Prostate gland (tissue), 2 donors: ENCODE results near the gene PCNX1.
A peak's percentile ranks its signal among the peaks of the same experiment; 100 is the strongest.

Experiments used
- CTCF ChIP-seq, 4 experiments: fragments of 200-600 bp in 2 of 4; fragments of 450-650 bp in 2 of 4; sonication (generic) in 2 of 4; IDR thresholded peaks; 1 replicate in 3 of 4; 2 replicates in 1 of 4; pipeline ENCODE4 v1.5.1; 2016 to 2019; ENCODE audit warnings: antibody characterized with exemption in 4 of 4, mild to moderate bottlenecking in 2 of 4, moderate library complexity in 2 of 4
- POLR2A ChIP-seq: fragments of 450-650 bp; IDR thresholded peaks from one replicate; pipeline ENCODE4 v1.6.1; 2016; ENCODE audit warnings: antibody characterized with exemption, mild to moderate bottlenecking
- POLR2AphosphoS5 ChIP-seq: sonication (generic); formaldehyde crosslinking; IDR thresholded peaks from one replicate; pipeline ENCODE4 v1.6.1; 2017; ENCODE audit warnings: antibody characterized with exemption

- no peak for TF ChIP-seq POLR2A
- peak; percentile 80 to 95 (median 88) for TF ChIP-seq CTCF (IDR thresholded peaks at IDR 0.05)
- TF ChIP-seq POLR2AphosphoS5: peak; percentile 66
Measured at GRCh38 chr14:70972107-70972976, 65.1 kb downstream of the PCNX1 start.
